ENCODE results near the gene UGCG. TPM values are rescaled to one million over a fixed set of nuclear protein-coding genes. Genes with fewer than 3 reads are reported as not detected.

The UGCG gene
- total RNA-seq, 1 experiment from 2014 or later: 46.0 TPM

- ATAC-seq: 0 out of 2 replicates have a peak, but pooled peaks have one; percentile 57
- ChIA-PET POLR2A (interaction anchor here (0.7 kb wide), 1 partner anchor 27 kb away, joined by 3 read pairs; no protein-coding TSS in a partner anchor), CTCF (interaction anchor here (0.6 kb wide), 1 partner anchor 8 kb away, joined by 3 read pairs; no protein-coding TSS in a partner anchor)
- TF ChIP-seq TCF7L2 (IDR thresholded peaks at IDR 0.05; ENCODE audit: low read depth, low read length) (no peak), POLR2AphosphoS5 (IDR thresholded peaks at IDR 0.05; ENCODE audit: low read depth, low read length) (no peak), SIN3A (IDR thresholded peaks at IDR 0.05; ENCODE audit: borderline replicate concordance, insufficient read depth, low read depth, low read length) (no peak), REST (IDR thresholded peaks at IDR 0.05; ENCODE audit: insufficient read depth in 1 of 2, low read depth in 2 of 2, low read length in 1 of 2) (no peak)
- TF ChIP-seq, protein P1, sequence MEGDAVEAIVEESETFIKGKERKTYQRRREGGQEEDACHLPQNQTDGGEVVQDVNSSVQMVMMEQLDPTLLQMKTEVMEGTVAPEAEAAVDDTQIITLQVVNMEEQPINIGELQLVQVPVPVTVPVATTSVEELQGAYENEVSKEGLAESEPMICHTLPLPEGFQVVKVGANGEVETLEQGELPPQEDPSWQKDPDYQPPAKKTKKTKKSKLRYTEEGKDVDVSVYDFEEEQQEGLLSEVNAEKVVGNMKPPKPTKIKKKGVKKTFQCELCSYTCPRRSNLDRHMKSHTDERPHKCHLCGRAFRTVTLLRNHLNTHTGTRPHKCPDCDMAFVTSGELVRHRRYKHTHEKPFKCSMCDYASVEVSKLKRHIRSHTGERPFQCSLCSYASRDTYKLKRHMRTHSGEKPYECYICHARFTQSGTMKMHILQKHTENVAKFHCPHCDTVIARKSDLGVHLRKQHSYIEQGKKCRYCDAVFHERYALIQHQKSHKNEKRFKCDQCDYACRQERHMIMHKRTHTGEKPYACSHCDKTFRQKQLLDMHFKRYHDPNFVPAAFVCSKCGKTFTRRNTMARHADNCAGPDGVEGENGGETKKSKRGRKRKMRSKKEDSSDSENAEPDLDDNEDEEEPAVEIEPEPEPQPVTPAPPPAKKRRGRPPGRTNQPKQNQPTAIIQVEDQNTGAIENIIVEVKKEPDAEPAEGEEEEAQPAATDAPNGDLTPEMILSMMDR (IDR thresholded peaks at IDR 0.05): no peak
- BruUV-seq (replicated peaks): no TSS peak
- in situ Hi-C loops (cut with HindIII; ENCODE audit: low pct_unique_long_range_greater_than_20kb, low sequenced_read_pairs): no loop called here
- Histone ChIP-seq H3K4me3 (ENCODE audit: low read depth in 2 of 2, low read length in 2 of 2) (no peak overlapping the region), H3K9me3 (ENCODE audit: control insufficient read depth, insufficient read depth, low read depth, low read length) (no peaks in the 10 kb centered on the region), H3K27me3 (ENCODE audit: control insufficient read depth, insufficient read depth, low read length) (no peaks in the 10 kb centered on the region), H3K27ac (ENCODE audit: low read length) (peak overlapping the region; percentile 49; the same call in 1 of the 2 replicates), H3K4me1 (ENCODE audit: control insufficient read depth, insufficient read depth, low read length) (peaks cover 10% of the 10 kb centered on the region; the same call in 1 of the 2 replicates), H3K36me3 (ENCODE audit: control insufficient read depth, insufficient read depth, low read length) (no peaks in the 10 kb centered on the region)
- intact Hi-C loops (cut with micrococcal nuclease; ENCODE audit: unreplicated experiment): no loop called here
- no peak for DNase-seq (ENCODE audit: low read depth, low spot score)
Observed at GRCh38 chr9:111969061-111969460, 72.4 kb downstream of the UGCG start.

DNA sequence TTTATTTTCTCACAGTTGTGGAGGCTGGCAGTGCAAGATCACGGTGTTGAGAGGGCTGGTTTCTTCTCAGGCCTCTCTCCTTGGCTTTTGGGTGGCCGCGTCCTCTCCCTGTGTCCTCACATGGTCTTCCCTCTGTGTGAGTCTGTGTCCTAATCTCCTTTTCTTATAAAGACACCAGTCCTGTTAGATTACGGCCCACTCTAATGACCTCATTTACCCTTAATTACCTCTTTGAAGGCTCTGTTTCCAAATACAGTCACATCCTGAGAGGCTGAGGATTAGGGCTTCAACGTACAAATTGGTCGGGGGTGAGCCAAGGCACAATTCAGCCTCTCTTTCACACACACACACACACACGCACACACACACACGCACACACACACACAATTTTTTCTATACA, 73.0 kb downstream of the UGCG start:
- ChIA-PET POLR2A (no interaction called here), CTCF (no interaction called here)
- ATAC-seq (no peak), DNase-seq (ENCODE audit: low read depth, low spot score) (no peak)
- Histone ChIP-seq H3K4me3 (ENCODE audit: low read depth in 2 of 2, low read length in 2 of 2) (no peak overlapping the region), H3K27ac (ENCODE audit: low read length) (peak overlapping the region; percentile 49; the same call in 1 of the 2 replicates), H3K36me3 (ENCODE audit: control insufficient read depth, insufficient read depth, low read length) (no peaks in the 10 kb centered on the region), H3K27me3 (ENCODE audit: control insufficient read depth, insufficient read depth, low read length) (no peaks in the 10 kb centered on the region), H3K4me1 (ENCODE audit: control insufficient read depth, insufficient read depth, low read length) (peaks cover 16% of the 10 kb centered on the region), H3K9me3 (ENCODE audit: control insufficient read depth, insufficient read depth, low read depth, low read length) (no peaks in the 10 kb centered on the region)
- in situ Hi-C loops (cut with HindIII; ENCODE audit: low pct_unique_long_range_greater_than_20kb, low sequenced_read_pairs): no loop called here
- no peak for TF ChIP-seq SIN3A (IDR thresholded peaks at IDR 0.05; ENCODE audit: borderline replicate concordance, insufficient read depth, low read depth, low read length)
- TF ChIP-seq TCF7L2 (IDR thresholded peaks at IDR 0.05; ENCODE audit: low read depth, low read length): no peak
- no peak for TF ChIP-seq POLR2AphosphoS5 (IDR thresholded peaks at IDR 0.05; ENCODE audit: low read depth, low read length)
- no peak for TF ChIP-seq REST (IDR thresholded peaks at IDR 0.05; ENCODE audit: insufficient read depth in 1 of 2, low read depth in 2 of 2, low read length in 1 of 2)
- TF ChIP-seq, protein P1 (IDR thresholded peaks at IDR 0.05): no peak
- BruUV-seq (replicated peaks): no TSS peak
- intact Hi-C loops (cut with micrococcal nuclease; ENCODE audit: unreplicated experiment): no loop called here
